ENCODE measurements around the gene AFAP1L2.

Gene AFAP1L2

GRCh38 chr10:114388275-114388674, 16.0 kb downstream of the AFAP1L2 start:
- no peak overlapping the region for H3K4me3 ChIP-seq (ENCODE audit: low read length)
- no peak for DNase-seq (ENCODE audit: low read depth)
- TF ChIP-seq CTCF (conservative IDR thresholded peaks at IDR 0.05; ENCODE audit: low read depth, low read length): no peak

GRCh38 chr10:114387784-114388183, 16.5 kb downstream of the AFAP1L2 start:
- no peak for TF ChIP-seq CTCF (conservative IDR thresholded peaks at IDR 0.05; ENCODE audit: low read depth, low read length)
- DNase-seq (ENCODE audit: low read depth): no peak
- no peak overlapping the region for H3K4me3 ChIP-seq (ENCODE audit: low read length)

GRCh38 chr10:114386452-114386851, 17.9 kb downstream of the AFAP1L2 start:
- DNase-seq (ENCODE audit: low read depth): no peak

GRCh38 chr10:114385557-114385956, 18.7 kb downstream of the AFAP1L2 start:
- H3K4me3 ChIP-seq (ENCODE audit: low read length): no peak overlapping the region
- no peak for TF ChIP-seq CTCF (conservative IDR thresholded peaks at IDR 0.05; ENCODE audit: low read depth, low read length)
- DNase-seq (ENCODE audit: low read depth): no peak

More at GRCh38 chr10:114386452-114386851, 17.9 kb downstream of the AFAP1L2 start:
- H3K4me3 ChIP-seq (ENCODE audit: low read length): no peak overlapping the region
- no peak for TF ChIP-seq CTCF (conservative IDR thresholded peaks at IDR 0.05; ENCODE audit: low read depth, low read length)

GRCh38 chr10:114384601-114385000, 19.7 kb downstream of the AFAP1L2 start:
- no peak for DNase-seq (ENCODE audit: low read depth)
- no peak overlapping the region for H3K4me3 ChIP-seq (ENCODE audit: low read length)
- no peak for TF ChIP-seq CTCF (conservative IDR thresholded peaks at IDR 0.05; ENCODE audit: low read depth, low read length)

GRCh38 chr10:114384181-114384580, 20.1 kb downstream of the AFAP1L2 start:
- no peak for DNase-seq (ENCODE audit: low read depth)
- TF ChIP-seq CTCF (conservative IDR thresholded peaks at IDR 0.05; ENCODE audit: low read depth, low read length): no peak
- H3K4me3 ChIP-seq (ENCODE audit: low read length): no peak overlapping the region

GRCh38 chr10:114380797-114381196, 23.5 kb downstream of the AFAP1L2 start:
- no peak for DNase-seq (ENCODE audit: low read depth)
- no peak overlapping the region for H3K4me3 ChIP-seq (ENCODE audit: low read length)
- TF ChIP-seq CTCF (conservative IDR thresholded peaks at IDR 0.05; ENCODE audit: low read depth, low read length): no peak
